Mucosa of gallbladder (tissue), 1 donor: ENCODE results near the gene GADD45A. TPM values are rescaled to one million over a fixed set of nuclear protein-coding genes. Genes with fewer than 3 reads are reported as not detected.

Experiments
- DNase-seq: peaks from one replicate; pipeline ENCODE4 v3.0.0-alpha.2; 2020; ENCODE audit warnings: low spot score
- total RNA-seq: library from RNA; stranded (reverse); gene quantifications from one replicate; pipeline ENCODE4 v1.2.1, GENCODE V29; 2021
- donor health status: DM: no; HTN: no; CAD: no.

Gene GADD45A
- total RNA-seq, 1 donor from 2014 or later, result 60.9 TPM

GRCh38 chr1:67668660-67669059, 16.3 kb upstream of the GADD45A start:
- peak; percentile 20 for DNase-seq

- no peak for DNase-seq
These were observed 12.7 kb upstream of the GADD45A start for GRCh38 chr1:67672260-67672803.

DNA sequence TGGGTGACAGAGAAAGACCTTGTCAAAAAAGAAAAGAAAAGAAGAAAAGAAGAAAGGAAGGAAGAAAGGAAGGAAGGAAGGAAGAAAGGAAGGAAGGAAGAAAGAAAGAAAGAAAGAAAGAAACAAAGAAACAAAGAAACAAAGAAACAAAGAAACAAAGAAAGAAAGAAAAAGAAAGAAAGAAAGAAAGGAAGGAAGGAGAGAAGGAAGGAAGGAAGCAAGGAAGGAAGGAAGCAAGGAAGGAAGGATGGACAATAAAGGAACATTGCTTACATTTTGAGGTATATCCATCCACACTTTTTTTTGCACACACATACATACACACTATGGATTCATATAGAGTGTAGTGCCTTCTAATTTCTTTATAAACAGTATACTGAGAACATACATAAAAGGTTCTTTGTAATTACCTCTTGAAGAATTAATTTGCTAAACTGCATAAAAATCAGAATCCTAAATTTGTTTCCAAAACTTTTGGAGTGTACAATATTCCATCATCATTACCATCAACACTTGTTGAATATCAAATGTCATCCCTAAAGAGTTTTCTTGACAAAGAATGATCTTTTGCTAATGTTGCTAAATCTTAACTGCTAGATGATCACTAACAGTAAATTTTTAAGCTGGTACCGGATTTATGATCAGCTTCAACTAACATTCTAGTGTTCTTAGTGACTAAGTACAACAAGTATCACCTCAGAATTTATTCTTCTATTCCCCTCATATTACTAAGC, 11.4 kb upstream of the GADD45A start:
- no peak for DNase-seq

DNA sequence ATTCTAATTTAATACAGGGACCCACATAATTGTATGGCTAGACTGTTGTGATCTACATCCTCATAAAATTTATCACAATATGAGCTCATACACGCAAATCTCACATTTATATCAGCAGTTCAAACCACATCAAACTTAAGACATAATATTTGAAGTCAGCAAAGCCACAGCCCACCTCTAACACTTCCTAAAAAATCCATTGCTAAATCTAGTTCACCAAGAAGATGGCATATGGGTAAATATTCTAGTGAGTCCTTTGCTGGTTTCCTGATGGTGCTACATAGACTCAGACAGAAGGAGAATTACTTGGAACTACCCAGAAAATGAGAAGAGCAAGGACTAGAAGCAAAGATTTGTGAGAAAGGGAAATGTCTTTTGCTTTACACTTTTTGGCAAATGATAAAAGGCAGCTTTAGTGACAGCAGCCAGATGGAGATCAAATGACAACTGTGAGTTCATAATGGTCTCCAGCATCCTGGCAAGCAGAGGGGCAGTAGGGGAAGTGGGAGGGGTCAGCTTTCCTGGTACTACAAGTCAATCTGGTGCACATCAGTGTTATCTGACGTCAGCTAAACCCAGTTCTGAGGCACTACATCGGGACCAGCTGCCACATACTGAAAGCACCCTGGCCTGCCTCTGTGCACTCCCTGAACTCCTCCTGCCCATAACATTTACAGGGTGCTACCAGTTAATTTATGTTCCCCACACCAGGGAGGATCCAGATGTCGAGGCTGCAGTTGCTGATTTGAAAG, 10.6 kb upstream of the GADD45A start:
- DNase-seq, result no peak

GRCh38 chr1:67675800-67676199, 9.2 kb upstream of the GADD45A start:
- DNase-seq, result no peak

GRCh38 chr1:67676287-67676686, 8.7 kb upstream of the GADD45A start:
- DNase-seq, result no peak

GRCh38 chr1:67676946-67677345, 8.1 kb upstream of the GADD45A start:
- no peak for DNase-seq

- DNase-seq, result no peak
These were observed 7.6 kb upstream of the GADD45A start for GRCh38 chr1:67677408-67677807.

- DNase-seq, result no peak
These were observed 7.1 kb upstream of the GADD45A start for GRCh38 chr1:67677930-67678329.

- no peak for DNase-seq
These were observed 5.3 kb upstream of the GADD45A start for GRCh38 chr1:67679691-67680090.

- DNase-seq, result no peak
These were observed 4.5 kb upstream of the GADD45A start for GRCh38 chr1:67680486-67680885.

- DNase-seq, result no peak
These were observed 2.3 kb upstream of the GADD45A start for GRCh38 chr1:67682659-67683197.

DNA sequence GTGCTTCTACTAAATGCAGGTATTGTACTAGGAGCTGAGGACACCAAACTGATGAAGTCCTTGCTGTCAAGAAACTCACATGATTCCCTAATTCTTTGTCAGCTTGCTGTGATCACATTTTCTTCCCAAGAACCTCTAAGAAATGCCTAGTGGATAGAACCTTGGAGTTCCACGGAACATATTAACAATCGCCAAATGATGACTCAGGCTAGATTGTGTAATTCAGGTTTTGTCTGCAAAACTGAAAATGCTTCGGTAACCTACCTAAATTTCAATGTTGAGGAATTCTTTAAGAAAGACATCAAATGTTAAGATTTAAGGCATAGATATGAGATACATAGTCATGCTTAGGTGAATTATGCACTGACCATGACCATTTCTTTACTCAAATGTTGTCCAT, 1.7 kb upstream of the GADD45A start:
- no peak for DNase-seq

GRCh38 chr1:67683766-67684525, 1.1 kb upstream of the GADD45A start:
- no peak for DNase-seq

DNA sequence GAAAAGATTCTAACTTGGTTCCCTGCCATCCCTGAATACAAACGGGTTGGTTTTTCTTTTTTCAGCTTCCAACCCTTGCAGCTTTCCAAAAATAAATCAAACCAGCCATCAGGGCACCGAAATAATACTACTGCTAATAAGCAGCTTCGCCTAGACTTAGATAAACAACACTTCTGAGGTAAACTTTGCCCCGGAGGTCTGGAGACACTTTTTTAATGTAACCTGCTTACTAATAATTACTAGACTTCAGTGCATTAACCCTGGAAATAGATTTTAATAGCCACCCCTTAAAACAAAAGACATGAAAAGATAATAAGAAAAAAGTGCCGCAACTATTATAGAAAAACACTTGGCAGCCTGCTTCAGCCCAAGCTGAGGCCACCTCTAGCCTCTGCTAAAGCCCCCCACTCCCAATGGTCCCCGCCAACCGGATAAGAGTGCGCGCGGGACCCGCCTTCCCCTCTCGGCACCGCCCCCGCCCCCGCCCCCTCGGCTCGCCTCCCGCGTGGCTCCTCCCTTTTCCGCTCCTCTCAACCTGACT, 405 bp upstream of the GADD45A start:
- no peak for DNase-seq

GRCh38 chr1:67685558-67686266, 711 bp downstream of the GADD45A start:
- peak; percentile 26 for DNase-seq

DNA sequence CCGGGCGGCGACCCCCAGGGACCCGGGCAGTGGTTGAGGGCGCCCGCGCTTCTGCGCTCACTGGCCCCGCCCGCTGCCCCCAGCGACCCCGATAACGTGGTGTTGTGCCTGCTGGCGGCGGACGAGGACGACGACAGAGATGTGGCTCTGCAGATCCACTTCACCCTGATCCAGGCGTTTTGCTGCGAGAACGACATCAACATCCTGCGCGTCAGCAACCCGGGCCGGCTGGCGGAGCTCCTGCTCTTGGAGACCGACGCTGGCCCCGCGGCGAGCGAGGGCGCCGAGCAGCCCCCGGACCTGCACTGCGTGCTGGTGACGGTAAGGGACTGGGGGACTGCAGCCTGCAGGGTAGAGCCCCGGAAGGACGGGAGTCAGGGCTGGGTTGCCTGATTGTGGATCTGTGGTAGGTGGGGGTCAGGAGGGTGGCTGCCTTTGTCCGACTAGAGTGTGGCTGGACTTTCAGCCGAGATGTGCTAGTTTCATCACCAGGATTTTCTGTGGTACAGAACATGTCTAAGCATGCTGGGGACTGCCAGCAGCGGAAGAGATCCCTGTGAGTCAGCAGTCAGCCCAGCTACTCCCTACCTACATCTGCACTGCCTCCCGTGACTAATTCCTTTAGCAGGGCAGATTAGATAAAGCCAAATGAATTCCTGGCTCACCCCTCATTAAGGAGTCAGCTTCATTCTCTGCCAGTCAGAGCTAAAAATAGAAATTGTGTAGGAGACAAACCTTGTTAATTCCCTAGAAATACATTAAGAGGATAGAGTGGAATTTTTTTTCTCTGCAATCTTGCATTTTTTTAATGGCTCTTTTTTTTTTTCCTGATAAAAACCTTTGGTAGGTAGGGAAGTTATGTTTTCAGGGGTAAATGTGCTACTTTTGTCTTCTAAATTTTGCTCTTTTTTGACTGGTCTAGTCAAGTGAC, 1.5 kb downstream of the GADD45A start:
- peak; percentile 84 for DNase-seq

DNA sequence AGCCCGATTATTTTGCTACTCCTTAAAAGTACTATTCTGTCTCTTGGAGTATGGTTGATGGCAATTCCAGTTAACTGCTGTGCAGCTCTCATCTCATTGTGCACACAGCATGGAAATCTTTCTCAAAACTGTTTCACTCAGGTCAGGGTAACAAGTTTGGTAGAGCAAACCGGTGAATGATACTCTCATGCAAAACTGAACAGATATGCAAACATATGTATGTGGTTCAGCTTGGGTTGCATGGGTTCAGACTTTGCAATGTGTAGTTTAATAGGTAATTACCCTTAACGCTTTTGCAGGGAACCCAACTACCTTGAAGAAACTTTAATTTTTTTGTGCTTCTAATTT, 2.2 kb downstream of the GADD45A start:
- no peak for DNase-seq

DNA sequence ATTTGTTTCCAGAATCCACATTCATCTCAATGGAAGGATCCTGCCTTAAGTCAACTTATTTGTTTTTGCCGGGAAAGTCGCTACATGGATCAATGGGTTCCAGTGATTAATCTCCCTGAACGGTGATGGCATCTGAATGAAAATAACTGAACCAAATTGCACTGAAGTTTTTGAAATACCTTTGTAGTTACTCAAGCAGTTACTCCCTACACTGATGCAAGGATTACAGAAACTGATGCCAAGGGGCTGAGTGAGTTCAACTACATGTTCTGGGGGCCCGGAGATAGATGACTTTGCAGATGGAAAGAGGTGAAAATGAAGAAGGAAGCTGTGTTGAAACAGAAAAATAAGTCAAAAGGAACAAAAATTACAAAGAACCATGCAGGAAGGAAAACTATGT, 2.6 kb downstream of the GADD45A start:
- DNase-seq, result no peak
